GM12864 (cell line): ENCODE results near the gene SH3PXD2A.

ENCODE experiments used
- DNase-seq: peaks from one replicate; pipeline ENCODE4 v3.0.0-alpha.2; 2011; ENCODE audit warnings: low read depth
- H3K4me3 ChIP-seq: 2 replicates; pipeline ENCODE4 v1.5.1; 2011; ENCODE audit warnings: mild to moderate bottlenecking, low read depth, low read length, control low read depth
- CTCF ChIP-seq: IDR thresholded peaks from 2 replicates; pipeline ENCODE4 v1.5.1; 2011; ENCODE audit warnings: low read depth, mild to moderate bottlenecking, moderate library complexity, low read length, control low read depth, inconsistent platforms; ENCODE audit errors: missing control alignments

SH3PXD2A gene

GRCh38 chr10:103789771-103790201 lies 65.6 kb downstream of the SH3PXD2A start:
- no peak for TF ChIP-seq CTCF
- H3K4me3 ChIP-seq = no peak overlapping the region
- DNase-seq = no peak

- no peak for TF ChIP-seq CTCF
- DNase-seq = no peak
These were observed 66.2 kb downstream of the SH3PXD2A start for GRCh38 chr10:103789161-103789560.

GRCh38 chr10:103787331-103787730 lies 68.0 kb downstream of the SH3PXD2A start:
- no peak for DNase-seq
- H3K4me3 ChIP-seq = no peak overlapping the region
- no peak for TF ChIP-seq CTCF

More at GRCh38 chr10:103789161-103789560, 66.2 kb downstream of the SH3PXD2A start:
- no peak overlapping the region for H3K4me3 ChIP-seq

- DNase-seq = no peak
- H3K4me3 ChIP-seq = no peak overlapping the region
- TF ChIP-seq CTCF = no peak
These were observed 69.4 kb downstream of the SH3PXD2A start for GRCh38 chr10:103786020-103786419.

- no peak for TF ChIP-seq CTCF
- no peak for DNase-seq
- H3K4me3 ChIP-seq = no peak overlapping the region
These were observed 70.5 kb downstream of the SH3PXD2A start for GRCh38 chr10:103784723-103785418.

GRCh38 chr10:103784089-103784488 lies 71.3 kb downstream of the SH3PXD2A start:
- TF ChIP-seq CTCF = no peak
- H3K4me3 ChIP-seq = no peak overlapping the region
- DNase-seq = no peak

- no peak overlapping the region for H3K4me3 ChIP-seq
- no peak for TF ChIP-seq CTCF
- no peak for DNase-seq
These were observed 71.7 kb downstream of the SH3PXD2A start for GRCh38 chr10:103783681-103784080.
